Upper lobe of right lung (tissue), 1 donor: Measurements from ENCODE around the gene MEGF6. TPM values are rescaled to one million over a fixed set of nuclear protein-coding genes. Genes with fewer than 3 reads are reported as not detected.
A peak's percentile ranks its signal among the peaks of the same experiment; 100 is the strongest.

Source experiments
- ATAC-seq: fragments of 200-7000 bp; cut with Tn5 transposase; one replicate; pipeline ENCODE4 v1.9.1; 2020; ENCODE audit warnings: mild to moderate bottlenecking, moderate library complexity
- DNase-seq: peaks from one replicate; pipeline ENCODE4 v3.0.0-alpha.2; 2020
- H3K27ac ChIP-seq: fragments of 200-600 bp; one replicate; pipeline ENCODE4 v1.8.0; 2022
- H3K27me3 ChIP-seq: fragments of 200-600 bp; one replicate; pipeline ENCODE4 v1.8.0; 2022; ENCODE audit warnings: mild to moderate bottlenecking
- H3K36me3 ChIP-seq: fragments of 200-600 bp; one replicate; pipeline ENCODE4 v1.8.0; 2022
- H3K4me1 ChIP-seq: fragments of 200-600 bp; one replicate; pipeline ENCODE4 v1.8.0; 2022
- H3K4me3 ChIP-seq: fragments of 200-600 bp; one replicate; pipeline ENCODE4 v1.8.0; 2022; ENCODE audit warnings: mild to moderate bottlenecking
- H3K9me3 ChIP-seq: fragments of 200-600 bp; one replicate; pipeline ENCODE4 v1.8.0; 2022
- CTCF ChIP-seq: fragments of 200-600 bp; IDR thresholded peaks from one replicate; pipeline ENCODE4 v1.8.0; 2022; ENCODE audit warnings: antibody characterized with exemption
- intact Hi-C: fragments of 100-400 bp; cut with DNase I; formaldehyde crosslinking; loops from one replicate; pipeline ENCODE4 v1.11.0; 2022
- total RNA-seq: library from RNA; stranded (reverse); fragmentation: NEBNext Ultra II Directional; extraction: Animal tissue kit (Norgen Biotek cat#: 25700); gene quantifications from one replicate; pipeline ENCODE4 v1.2.1, GENCODE V29; 2021
- donor health status: DM: no; HTN: yes; CAD: no; lungs with severe emphysema.

The MEGF6 gene
- total RNA-seq, 1 donor from 2014 or later = 96.6 TPM

- H3K4me1 ChIP-seq = peaks cover 10% of the 10 kb centered on the region
Observed at GRCh38 chr1:3534803-3535637, 76.3 kb downstream of the MEGF6 start.

GRCh38 chr1:3533067-3534048, 78.0 kb downstream of the MEGF6 start:
- no peak for ATAC-seq
- no peaks in the 10 kb centered on the region for H3K9me3 ChIP-seq
- H3K4me3 ChIP-seq = no peak overlapping the region
- no peaks in the 10 kb centered on the region for H3K27me3 ChIP-seq
- no peaks in the 10 kb centered on the region for H3K36me3 ChIP-seq
- intact Hi-C loops = no loop called here
- H3K4me1 ChIP-seq = peaks cover 18% of the 10 kb centered on the region
- no peak overlapping the region for H3K27ac ChIP-seq
- DNase-seq = no peak
- no peak for TF ChIP-seq CTCF

More at GRCh38 chr1:3534803-3535637, 76.3 kb downstream of the MEGF6 start:
- no peak for TF ChIP-seq CTCF
- ATAC-seq (no peak), DNase-seq (no peak)
- Histone ChIP-seq H3K36me3 (no peaks in the 10 kb centered on the region), H3K9me3 (no peaks in the 10 kb centered on the region), H3K27me3 (no peaks in the 10 kb centered on the region), H3K4me3 (no peak overlapping the region), H3K27ac (no peak overlapping the region)
- intact Hi-C loops = no loop called here

GRCh38 chr1:3531928-3532327, 79.4 kb downstream of the MEGF6 start:
- ATAC-seq (no peak), DNase-seq (no peak)
- intact Hi-C loops = no loop called here
- H3K36me3 ChIP-seq = no peaks in the 10 kb centered on the region
- peak overlapping the region; percentile 65 for H3K27ac ChIP-seq
- H3K4me1 ChIP-seq = peaks cover 18% of the 10 kb centered on the region
- no peaks in the 10 kb centered on the region for H3K9me3 ChIP-seq
- H3K27me3 ChIP-seq = no peaks in the 10 kb centered on the region
- peak overlapping the region; percentile 75 for H3K4me3 ChIP-seq
- TF ChIP-seq CTCF = no peak

- DNase-seq (peak; percentile 91), ATAC-seq (peak; percentile 88)
- Histone ChIP-seq H3K27me3 (no peaks in the 10 kb centered on the region), H3K9me3 (no peaks in the 10 kb centered on the region), H3K36me3 (no peaks in the 10 kb centered on the region), H3K4me1 (peaks cover 18% of the 10 kb centered on the region), H3K4me3 (peak overlapping the region; percentile 75), H3K27ac (peak overlapping the region; percentile 84)
- no peak for TF ChIP-seq CTCF
- intact Hi-C loops = no loop called here
Observed at GRCh38 chr1:3530926-3531818, 80.1 kb downstream of the MEGF6 start.
